ENCODE measurements around the gene GRM4.

GRM4 gene

GRCh38 chr6:34082864-34083626 lies 62.8 kb downstream of the GRM4 start:
- DNase-seq (ENCODE audit: low read depth): no peak

- no peak for DNase-seq (ENCODE audit: low read depth)
Measured at GRCh38 chr6:34082348-34082747, 63.5 kb downstream of the GRM4 start.

GRCh38 chr6:34080357-34080756 lies 65.5 kb downstream of the GRM4 start:
- DNase-seq (ENCODE audit: low read depth): no peak

GRCh38 chr6:34079899-34080298 lies 66.0 kb downstream of the GRM4 start:
- DNase-seq (ENCODE audit: low read depth): no peak

GRCh38 chr6:34075906-34076305 lies 70.0 kb downstream of the GRM4 start:
- no peak for DNase-seq (ENCODE audit: low read depth)

GRCh38 chr6:34074064-34074742 lies 71.7 kb downstream of the GRM4 start:
- no peak for DNase-seq (ENCODE audit: low read depth)

GRCh38 chr6:34073540-34073939 lies 72.3 kb downstream of the GRM4 start:
- DNase-seq (ENCODE audit: low read depth): no peak

- no peak for DNase-seq (ENCODE audit: low read depth)
Measured at GRCh38 chr6:34072727-34073126, 73.2 kb downstream of the GRM4 start.

GRCh38 chr6:34071884-34072379 lies 74.0 kb downstream of the GRM4 start:
- no peak for DNase-seq (ENCODE audit: low read depth)

- no peak for DNase-seq (ENCODE audit: low read depth)
Measured at GRCh38 chr6:34071136-34071883, 74.6 kb downstream of the GRM4 start.

GRCh38 chr6:34070315-34071135 lies 75.4 kb downstream of the GRM4 start:
- DNase-seq (ENCODE audit: low read depth): no peak

GRCh38 chr6:34068462-34069044 lies 77.3 kb downstream of the GRM4 start:
- DNase-seq (ENCODE audit: low read depth): no peak

- DNase-seq (ENCODE audit: low read depth): no peak
Measured at GRCh38 chr6:34067814-34068213, 78.1 kb downstream of the GRM4 start.

GRCh38 chr6:34066772-34067770 lies 78.8 kb downstream of the GRM4 start:
- DNase-seq (ENCODE audit: low read depth): no peak

- no peak for DNase-seq (ENCODE audit: low read depth)
Measured at GRCh38 chr6:34066218-34066571, 79.7 kb downstream of the GRM4 start.

- no peak for DNase-seq (ENCODE audit: low read depth)
Measured at GRCh38 chr6:34065466-34066217, 80.2 kb downstream of the GRM4 start.

GRCh38 chr6:34064675-34065074 lies 81.2 kb downstream of the GRM4 start:
- DNase-seq (ENCODE audit: low read depth): no peak

GRCh38 chr6:34063651-34064050 lies 82.2 kb downstream of the GRM4 start:
- DNase-seq (ENCODE audit: low read depth): no peak

- DNase-seq (ENCODE audit: low read depth): no peak
Measured at GRCh38 chr6:34062815-34063214, 83.1 kb downstream of the GRM4 start.

- no peak for DNase-seq (ENCODE audit: low read depth)
Measured at GRCh38 chr6:34062156-34062555, 83.7 kb downstream of the GRM4 start.
